Measurements from ENCODE around the gene RAB9A.

Gene RAB9A

GRCh38 chrX:13742397-13743176 is 53.7 kb downstream of the RAB9A start:
- Histone ChIP-seq H3K4me1 (ENCODE audit: control insufficient read depth, insufficient read depth, low read length) (no peaks in the 10 kb centered on the region), H3K4me3 (ENCODE audit: low read length in 2 of 2) (no peak overlapping the region), H3K27me3 (ENCODE audit: control insufficient read depth in 1 of 2, insufficient read depth in 2 of 2, low read length in 2 of 2) (no peaks in the 10 kb centered on the region), H3K36me3 (ENCODE audit: control insufficient read depth in 2 of 2, insufficient read depth in 2 of 2, low read length in 2 of 2) (peaks cover 3 to 10% of the 10 kb centered on the region in 2 donors), H3K9me3 (ENCODE audit: control insufficient read depth in 2 of 2, low read length in 2 of 2) (no peaks in the 10 kb centered on the region), H3K27ac (ENCODE audit: low read length) (no peak overlapping the region), H3K9ac (ENCODE audit: low read length in 2 of 2) (no peak overlapping the region)

GRCh38 chrX:13747836-13748235 is 58.9 kb downstream of the RAB9A start:
- Histone ChIP-seq H3K4me3 (ENCODE audit: low read length in 2 of 2) (no peak overlapping the region), H3K36me3 (ENCODE audit: control insufficient read depth in 2 of 2, insufficient read depth in 2 of 2, low read length in 2 of 2) (peaks cover 5 to 12% of the 10 kb centered on the region in 2 donors), H3K4me1 (ENCODE audit: control insufficient read depth, insufficient read depth, low read length) (no peaks in the 10 kb centered on the region), H3K27ac (ENCODE audit: low read length) (no peak overlapping the region), H3K9ac (ENCODE audit: low read length in 2 of 2) (no peak overlapping the region), H3K27me3 (ENCODE audit: control insufficient read depth in 1 of 2, insufficient read depth in 2 of 2, low read length in 2 of 2) (no peaks in the 10 kb centered on the region), H3K9me3 (ENCODE audit: control insufficient read depth in 2 of 2, low read length in 2 of 2) (no peaks in the 10 kb centered on the region)

- H3K9me3 ChIP-seq (ENCODE audit: control insufficient read depth in 2 of 2, low read length in 2 of 2): no peaks in the 10 kb centered on the region
- H3K27me3 ChIP-seq (ENCODE audit: control insufficient read depth in 1 of 2, insufficient read depth in 2 of 2, low read length in 2 of 2): no peaks in the 10 kb centered on the region
- no peak overlapping the region for H3K4me3 ChIP-seq (ENCODE audit: low read length in 2 of 2)
- H3K36me3 ChIP-seq (ENCODE audit: control insufficient read depth in 2 of 2, insufficient read depth in 2 of 2, low read length in 2 of 2): peaks cover 5 to 15% of the 10 kb centered on the region in 2 donors
- no peak overlapping the region for H3K27ac ChIP-seq (ENCODE audit: low read length)
- no peak overlapping the region for H3K9ac ChIP-seq (ENCODE audit: low read length in 2 of 2)
- H3K4me1 ChIP-seq (ENCODE audit: control insufficient read depth, insufficient read depth, low read length): no peaks in the 10 kb centered on the region
These were observed 59.6 kb downstream of the RAB9A start for GRCh38 chrX:13748486-13748885.

GRCh38 chrX:13750204-13750603 is 61.3 kb downstream of the RAB9A start:
- Histone ChIP-seq H3K4me1 (ENCODE audit: control insufficient read depth, insufficient read depth, low read length) (no peaks in the 10 kb centered on the region), H3K4me3 (ENCODE audit: low read length in 2 of 2) (no peak overlapping the region), H3K9me3 (ENCODE audit: control insufficient read depth in 2 of 2, low read length in 2 of 2) (no peaks in the 10 kb centered on the region), H3K27me3 (ENCODE audit: control insufficient read depth in 1 of 2, insufficient read depth in 2 of 2, low read length in 2 of 2) (no peaks in the 10 kb centered on the region), H3K36me3 (ENCODE audit: control insufficient read depth in 2 of 2, insufficient read depth in 2 of 2, low read length in 2 of 2) (peaks cover 5 to 9% of the 10 kb centered on the region in 2 donors), H3K27ac (ENCODE audit: low read length) (no peak overlapping the region), H3K9ac (ENCODE audit: low read length in 2 of 2) (no peak overlapping the region)

GRCh38 chrX:13750812-13751211 is 61.9 kb downstream of the RAB9A start:
- Histone ChIP-seq H3K9ac (ENCODE audit: low read length in 2 of 2) (no peak overlapping the region), H3K4me3 (ENCODE audit: low read length in 2 of 2) (no peak overlapping the region), H3K27me3 (ENCODE audit: control insufficient read depth in 1 of 2, insufficient read depth in 2 of 2, low read length in 2 of 2) (no peaks in the 10 kb centered on the region), H3K9me3 (ENCODE audit: control insufficient read depth in 2 of 2, low read length in 2 of 2) (no peaks in the 10 kb centered on the region), H3K4me1 (ENCODE audit: control insufficient read depth, insufficient read depth, low read length) (no peaks in the 10 kb centered on the region), H3K36me3 (ENCODE audit: control insufficient read depth in 2 of 2, insufficient read depth in 2 of 2, low read length in 2 of 2) (peaks cover 5 to 13% of the 10 kb centered on the region in 2 donors), H3K27ac (ENCODE audit: low read length) (no peak overlapping the region)

- Histone ChIP-seq H3K4me3 (ENCODE audit: low read length in 2 of 2) (no peak overlapping the region), H3K9ac (ENCODE audit: low read length in 2 of 2) (no peak overlapping the region), H3K27ac (ENCODE audit: low read length) (no peak overlapping the region), H3K36me3 (ENCODE audit: control insufficient read depth in 2 of 2, insufficient read depth in 2 of 2, low read length in 2 of 2) (peaks cover 2 to 13% of the 10 kb centered on the region in 2 donors), H3K27me3 (ENCODE audit: control insufficient read depth in 1 of 2, insufficient read depth in 2 of 2, low read length in 2 of 2) (no peaks in the 10 kb centered on the region), H3K4me1 (ENCODE audit: control insufficient read depth, insufficient read depth, low read length) (no peaks in the 10 kb centered on the region), H3K9me3 (ENCODE audit: control insufficient read depth in 2 of 2, low read length in 2 of 2) (no peaks in the 10 kb centered on the region)
These were observed 63.2 kb downstream of the RAB9A start for GRCh38 chrX:13752141-13752540.

GRCh38 chrX:13752646-13753045 is 63.7 kb downstream of the RAB9A start:
- no peak overlapping the region for H3K4me3 ChIP-seq (ENCODE audit: low read length in 2 of 2)
- H3K9ac ChIP-seq (ENCODE audit: low read length in 2 of 2): no peak overlapping the region
- H3K36me3 ChIP-seq (ENCODE audit: control insufficient read depth in 2 of 2, insufficient read depth in 2 of 2, low read length in 2 of 2): peaks cover 4 to 17% of the 10 kb centered on the region in 2 donors
- H3K27me3 ChIP-seq (ENCODE audit: control insufficient read depth in 1 of 2, insufficient read depth in 2 of 2, low read length in 2 of 2): peaks cover 0 to 2% of the 10 kb centered on the region in 2 donors
- H3K27ac ChIP-seq (ENCODE audit: low read length): no peak overlapping the region
- H3K4me1 ChIP-seq (ENCODE audit: control insufficient read depth, insufficient read depth, low read length): no peaks in the 10 kb centered on the region
- H3K9me3 ChIP-seq (ENCODE audit: control insufficient read depth in 2 of 2, low read length in 2 of 2): no peaks in the 10 kb centered on the region

GRCh38 chrX:13754765-13755164 is 65.8 kb downstream of the RAB9A start:
- H3K4me1 ChIP-seq (ENCODE audit: control insufficient read depth, insufficient read depth, low read length): no peaks in the 10 kb centered on the region
- H3K36me3 ChIP-seq (ENCODE audit: control insufficient read depth in 2 of 2, insufficient read depth in 2 of 2, low read length in 2 of 2): peaks cover 16 to 24% of the 10 kb centered on the region in 2 donors

GRCh38 chrX:13755254-13755653 is 66.3 kb downstream of the RAB9A start:
- Histone ChIP-seq H3K36me3 (ENCODE audit: control insufficient read depth in 2 of 2, insufficient read depth in 2 of 2, low read length in 2 of 2) (peaks cover 19 to 28% of the 10 kb centered on the region in 2 donors), H3K9ac (ENCODE audit: low read length in 2 of 2) (no peak overlapping the region), H3K9me3 (ENCODE audit: control insufficient read depth in 2 of 2, low read length in 2 of 2) (no peaks in the 10 kb centered on the region), H3K27ac (ENCODE audit: low read length) (no peak overlapping the region), H3K4me3 (ENCODE audit: low read length in 2 of 2) (no peak overlapping the region), H3K27me3 (ENCODE audit: control insufficient read depth in 1 of 2, insufficient read depth in 2 of 2, low read length in 2 of 2) (peaks cover 0 to 2% of the 10 kb centered on the region in 2 donors), H3K4me1 (ENCODE audit: control insufficient read depth, insufficient read depth, low read length) (no peaks in the 10 kb centered on the region)

More at GRCh38 chrX:13754765-13755164, 65.8 kb downstream of the RAB9A start:
- Histone ChIP-seq H3K4me3 (ENCODE audit: low read length in 2 of 2) (no peak overlapping the region), H3K27ac (ENCODE audit: low read length) (no peak overlapping the region), H3K9ac (ENCODE audit: low read length in 2 of 2) (no peak overlapping the region), H3K27me3 (ENCODE audit: control insufficient read depth in 1 of 2, insufficient read depth in 2 of 2, low read length in 2 of 2) (peaks cover 0 to 2% of the 10 kb centered on the region in 2 donors), H3K9me3 (ENCODE audit: control insufficient read depth in 2 of 2, low read length in 2 of 2) (no peaks in the 10 kb centered on the region)

GRCh38 chrX:13756381-13756780 is 67.5 kb downstream of the RAB9A start:
- Histone ChIP-seq H3K4me1 (ENCODE audit: control insufficient read depth, insufficient read depth, low read length) (no peaks in the 10 kb centered on the region), H3K27ac (ENCODE audit: low read length) (no peak overlapping the region), H3K9me3 (ENCODE audit: control insufficient read depth in 2 of 2, low read length in 2 of 2) (no peaks in the 10 kb centered on the region), H3K4me3 (ENCODE audit: low read length in 2 of 2) (no peak overlapping the region), H3K9ac (ENCODE audit: low read length in 2 of 2) (no peak overlapping the region), H3K27me3 (ENCODE audit: control insufficient read depth in 1 of 2, insufficient read depth in 2 of 2, low read length in 2 of 2) (peaks cover 0 to 2% of the 10 kb centered on the region in 2 donors), H3K36me3 (ENCODE audit: control insufficient read depth in 2 of 2, insufficient read depth in 2 of 2, low read length in 2 of 2) (peaks cover 19 to 35% of the 10 kb centered on the region in 2 donors)

GRCh38 chrX:13759152-13759718 is 70.3 kb downstream of the RAB9A start:
- no peaks in the 10 kb centered on the region for H3K4me1 ChIP-seq (ENCODE audit: control insufficient read depth, insufficient read depth, low read length)
- no peak overlapping the region for H3K27ac ChIP-seq (ENCODE audit: low read length)
- no peaks in the 10 kb centered on the region for H3K9me3 ChIP-seq (ENCODE audit: control insufficient read depth in 2 of 2, low read length in 2 of 2)
- H3K36me3 ChIP-seq (ENCODE audit: control insufficient read depth in 2 of 2, insufficient read depth in 2 of 2, low read length in 2 of 2): peaks cover 22 to 30% of the 10 kb centered on the region in 2 donors
- no peak overlapping the region for H3K9ac ChIP-seq (ENCODE audit: low read length in 2 of 2)
- peaks cover 0 to 2% of the 10 kb centered on the region in 2 donors for H3K27me3 ChIP-seq (ENCODE audit: control insufficient read depth in 1 of 2, insufficient read depth in 2 of 2, low read length in 2 of 2)
- no peak overlapping the region for H3K4me3 ChIP-seq (ENCODE audit: low read length in 2 of 2)
